ENCODE data around the gene RAD23A.
A peak's percentile ranks its signal among the peaks of the same experiment; 100 is the strongest.
"Not testable (repeated sequence)": the region's sequence is repeated elsewhere in the genome, so short reads cannot be mapped to it uniquely, and the experiment has no call there.

RAD23A gene

GRCh38 chr19:12945479-12946091 is at the start of gene RAD23A:
Gene RAD23A, plus strand, starts transcription at chr19:12945862. Its CDS starts 87 bp downstream, at chr19:12945949.
- DNase-seq: peak; percentile 97

- DNase-seq: no peak
Observed at GRCh38 chr19:12896460-12896859, 49.2 kb upstream of the RAD23A start.

- no peak for DNase-seq
Observed at GRCh38 chr19:12899891-12900518, 45.7 kb upstream of the RAD23A start.

GRCh38 chr19:12907166-12907565 is 38.5 kb upstream of the RAD23A start:
- DNase-seq: no peak

- DNase-seq: no peak
Observed at GRCh38 chr19:12912571-12912970, 33.1 kb upstream of the RAD23A start.

GRCh38 chr19:12913011-12913561 is 32.6 kb upstream of the RAD23A start:
- DNase-seq: no peak

- DNase-seq: peak; percentile 69
Observed at GRCh38 chr19:12913851-12914690, 31.6 kb upstream of the RAD23A start.

- not testable (repeated sequence) for DNase-seq
Observed at GRCh38 chr19:12915860-12916259, 29.8 kb upstream of the RAD23A start.

- DNase-seq: no peak
Observed at GRCh38 chr19:12918253-12918652, 27.4 kb upstream of the RAD23A start.

- no peak for DNase-seq
Observed at GRCh38 chr19:12921047-12921446, 24.6 kb upstream of the RAD23A start.

GRCh38 chr19:12922959-12923358 is 22.7 kb upstream of the RAD23A start:
- no peak for DNase-seq

GRCh38 chr19:12924621-12925310 is 20.9 kb upstream of the RAD23A start:
- no peak for DNase-seq

GRCh38 chr19:12930002-12930645 is 15.5 kb upstream of the RAD23A start:
- no peak for DNase-seq

- DNase-seq: no peak
Observed at GRCh38 chr19:12932392-12933286, 13.0 kb upstream of the RAD23A start.

GRCh38 chr19:12933287-12934072 is 12.2 kb upstream of the RAD23A start, which contains the start of gene FARSA:
Gene FARSA, minus strand, starts transcription at chr19:12933711. Its CDS starts 15 bp downstream, at chr19:12933696.
- DNase-seq: peak; percentile 88

GRCh38 chr19:12935071-12935470 is 10.6 kb upstream of the RAD23A start:
- no peak for DNase-seq

- DNase-seq: no peak
Observed at GRCh38 chr19:12936582-12936981, 9.1 kb upstream of the RAD23A start.

GRCh38 chr19:12937093-12937926 is 8.4 kb upstream of the RAD23A start:
- DNase-seq: no peak

Measured in CD4-positive, alpha-beta T cell treated with Interleukin-4 for 4 hours (primary cell).